Endothelial cell of umbilical vein (primary cell): ENCODE measurements around the gene LRRN4. TPM values are rescaled to one million over a fixed set of nuclear protein-coding genes. Genes with fewer than 3 reads are reported as not detected.

Source experiments
- BruUV-seq: library from RNA; stranded (reverse); fragments of 400-500 nt; replicated peaks from 2 replicates; lab custom pipeline; 2021; lab: Mats Ljungman, UMichigan
- CTCF ChIA-PET: fragments of 300-600, 350-600 bp; sonication (Branson Sonifier 250); formaldehyde crosslinking; loops from one replicate; lab custom pipeline; 2021; ENCODE audit warnings: antibody characterized with exemption, inconsistent platforms; lab: Charles Lee
- POLR2A ChIA-PET: fragments of 300-600, 350-600 bp; sonication (Branson Sonifier 250); formaldehyde crosslinking; loops from one replicate; lab custom pipeline; 2021; ENCODE audit warnings: antibody characterized with exemption, inconsistent platforms; lab: Charles Lee
- DNase-seq: peaks from one replicate; pipeline ENCODE4 v3.0.0-alpha.2; 2011; ENCODE audit warnings: low read depth, low spot score
- FAIRE-seq: peaks from 2 replicates; lab custom pipeline; 2011; peaks lifted over from hg19 to GRCh38; lab: Jason Lieb, UNC
- H2AFZ ChIP-seq: 2 replicates; pipeline ENCODE4 v1.6.0; 2012; ENCODE audit warnings: low read depth, low read length, control low read depth, inconsistent platforms
- H3K27ac ChIP-seq: 2 replicates; pipeline ENCODE4 v1.5.1; 2011; ENCODE audit warnings: low read depth, mild to moderate bottlenecking, control low read depth, low read length, moderate library complexity; ENCODE audit not compliant: insufficient read depth
- H3K27me3 ChIP-seq, 2 experiments: 2 replicates each; pipeline versions ENCODE4 v1.6.0 to v1.6.1; 2011; ENCODE audit warnings: low read length in 2 of 2, mixed read lengths in 1 of 2; ENCODE audit not compliant: control insufficient read depth in 2 of 2, insufficient read depth in 2 of 2
- H3K36me3 ChIP-seq, 2 experiments: 2 replicates in 1 of 2; 3 replicates in 1 of 2; pipeline ENCODE4 v1.5.1; 2011; ENCODE audit warnings: low read length in 2 of 2, mild to moderate bottlenecking in 1 of 2, moderate library complexity in 1 of 2; ENCODE audit not compliant: control insufficient read depth in 2 of 2, insufficient read depth in 2 of 2; ENCODE audit errors: extremely low read depth in 1 of 2
- H3K4me1 ChIP-seq: 3 replicates; pipeline ENCODE4 v1.5.1; 2011; ENCODE audit warnings: mild to moderate bottlenecking, low read length; ENCODE audit not compliant: control insufficient read depth, insufficient read depth; ENCODE audit errors: extremely low read depth
- H3K4me2 ChIP-seq: 2 replicates; pipeline ENCODE4 v1.6.1; 2011; ENCODE audit warnings: low read length, control low read depth, mixed read lengths; ENCODE audit not compliant: insufficient read depth
- H3K4me3 ChIP-seq, 3 experiments: fragments of 200-600 bp in 1 of 3; sonication (generic), shearing (Covaris generic) in 1 of 3; replicated peaks in 1 of 3; 2 replicates each; pipeline ENCODE4 v1.5.1; 2011 to 2016; ENCODE audit warnings: control low read depth in 3 of 3, low read length in 3 of 3, mild to moderate bottlenecking in 2 of 3, inconsistent platforms in 1 of 3, low read depth in 1 of 3, moderate library complexity in 1 of 3; ENCODE audit not compliant: insufficient read depth in 1 of 3
- H3K79me2 ChIP-seq: 2 replicates; pipeline ENCODE4 v1.6.0; 2012; ENCODE audit warnings: low read length, inconsistent platforms; ENCODE audit not compliant: control insufficient read depth, insufficient read depth
- H3K9ac ChIP-seq: replicated peaks from 2 replicates; pipeline ENCODE3; 2011; ENCODE audit warnings: low read length, control low read depth; ENCODE audit not compliant: insufficient read depth; ENCODE audit errors: extremely low read depth
- H3K9me1 ChIP-seq: replicated peaks from 3 replicates; pipeline ENCODE4 v1.6.0; 2011; ENCODE audit warnings: mild to moderate bottlenecking, low read length; ENCODE audit not compliant: control insufficient read depth, insufficient read depth; ENCODE audit errors: extremely low read depth
- H3K9me3 ChIP-seq: replicated peaks from 2 replicates; pipeline ENCODE4 v1.5.1; 2012; ENCODE audit warnings: low read length, inconsistent platforms; ENCODE audit not compliant: control insufficient read depth, insufficient read depth
- H4K20me1 ChIP-seq: replicated peaks from 2 replicates; pipeline ENCODE3; 2011; ENCODE audit warnings: mild to moderate bottlenecking, low read length; ENCODE audit not compliant: control insufficient read depth, insufficient read depth; ENCODE audit errors: extremely low read depth
- CTCF ChIP-seq, 2 donors: IDR thresholded peaks; 1 replicate in 1 of 2; 2 replicates in 1 of 2; pipeline ENCODE4 v1.5.1; 2011; ENCODE audit warnings: low read length in 2 of 2, mild to moderate bottlenecking in 2 of 2, moderate library complexity in 2 of 2, control low read depth in 1 of 2, inconsistent platforms in 1 of 2, low read depth in 1 of 2; ENCODE audit not compliant: insufficient read depth in 1 of 2; ENCODE audit errors: extremely low read depth in 1 of 2
- EZH2 ChIP-seq: IDR thresholded peaks from 2 replicates; pipeline ENCODE4 v1.6.1; 2012; ENCODE audit warnings: borderline replicate concordance, low read depth, mild to moderate bottlenecking, moderate library complexity, low read length, inconsistent platforms; ENCODE audit not compliant: severe bottlenecking
- FOS ChIP-seq: IDR thresholded peaks from 2 replicates; pipeline ENCODE4 v1.6.1; 2011; ENCODE audit warnings: mild to moderate bottlenecking, low read length, moderate library complexity, borderline replicate concordance; ENCODE audit not compliant: insufficient read depth
- GATA2 ChIP-seq: IDR thresholded peaks from 2 replicates; pipeline ENCODE4 v1.7.0; 2011; ENCODE audit warnings: low read depth, mild to moderate bottlenecking, moderate library complexity, mixed read lengths, low read length; ENCODE audit not compliant: insufficient read length, insufficient read depth
- JUN ChIP-seq: IDR thresholded peaks from 2 replicates; pipeline ENCODE4 v1.6.1; 2011; ENCODE audit warnings: borderline replicate concordance, low read depth; ENCODE audit not compliant: insufficient read length, insufficient read depth
- MYC ChIP-seq: IDR thresholded peaks from one replicate; pipeline ENCODE4 v1.6.1; 2011; ENCODE audit warnings: mild to moderate bottlenecking, low read depth, low read length
- POLR2A ChIP-seq: IDR thresholded peaks from 2 replicates; pipeline ENCODE4 v1.6.1; 2012; ENCODE audit warnings: low read depth, mild to moderate bottlenecking, control low read depth, low read length
- POLR2AphosphoS5 ChIP-seq: IDR thresholded peaks from 2 replicates; pipeline ENCODE4 v1.6.1; 2012; ENCODE audit warnings: low read depth, mild to moderate bottlenecking, control low read depth, low read length, moderate library complexity; ENCODE audit not compliant: insufficient read depth
- dilution Hi-C: fragments of 300-500 bp; cut with MboI; formaldehyde crosslinking; loops from one replicate; pipeline ENCODE4 v1.15.0; 2019; ENCODE audit warnings: low sequenced_read_pairs; ENCODE audit not compliant: extremely low pct_ligation_motif_present
- intact Hi-C: fragments of 100-400 bp; cut with micrococcal nuclease; formaldehyde crosslinking; loops from one replicate; pipeline ENCODE4 v1.10.0; 2022
- polyA plus RNA-seq, 4 experiments: library from polyadenylated mRNA; depleted of rRNA in 3 of 4; stranded (reverse) in 3 of 4; unstranded in 1 of 4; fragments of >200 nt; gene quantifications; 2 replicates each; pipeline versions ENCODE4 v1.2.1 to v1.2.3, GENCODE V29; 2011 to 2012; ENCODE audit warnings: missing spikeins in 1 of 4
- total RNA-seq: library from RNA; stranded (reverse); gene quantifications from 2 replicates; pipeline ENCODE4 v1.2.3, GENCODE V29; 2021
- TF ChIP-seq, protein P1 (sequence below): IDR thresholded peaks from 2 replicates; pipeline ENCODE4 v1.6.1; 2011; ENCODE audit not compliant: insufficient read depth, insufficient read length

The LRRN4 gene
- total and polyA plus RNA-seq, 2 donors (not counting 3 experiments of a cell fraction or from before 2014, with no cell fraction given) = not detected

DNA sequence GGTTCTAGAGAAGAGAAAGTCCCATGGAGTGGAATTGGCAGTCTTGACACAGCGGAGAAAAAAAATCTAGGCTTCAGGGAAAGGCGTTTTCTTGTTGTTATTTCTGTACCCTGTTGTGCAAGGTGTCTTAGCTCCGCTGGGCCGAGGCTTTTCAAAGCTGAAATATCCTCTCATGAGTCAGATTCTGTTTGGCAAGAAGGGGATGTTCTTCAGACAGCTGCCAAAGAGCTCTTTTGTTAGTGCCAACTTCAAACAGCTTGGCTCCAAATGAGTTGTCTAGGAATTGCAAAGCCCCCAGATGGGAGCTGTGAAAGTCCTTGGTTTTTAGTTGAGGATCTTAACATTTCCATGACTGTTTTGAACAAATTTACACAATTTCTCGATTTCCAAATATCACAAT is 45.6 kb downstream of the LRRN4 start:
- no peaks in the 10 kb centered on the region for H3K27me3 ChIP-seq
- peak overlapping the region in 1 of 3 experiments; percentile 14 for H3K4me3 ChIP-seq
- POLR2A ChIA-PET = no interaction called here
- peaks cover 42% of the 10 kb centered on the region for H3K79me2 ChIP-seq
- CTCF ChIA-PET = interaction anchor here (0.6 to 1.3 kb wide), 2 partner anchors 89 to 451 kb away, joined by 3 to 9 read pairs; no protein-coding TSS in a partner anchor
- no peak overlapping the region for H3K9ac ChIP-seq
- DNase-seq (peak; percentile 74), FAIRE-seq (peak; percentile 87)
- intact Hi-C loops (no loop called here), dilution Hi-C loops (no loop called here)
- H3K4me2 ChIP-seq = peak overlapping the region; percentile 87
- no peak overlapping the region for H3K27ac ChIP-seq
- peaks cover 23% of the 10 kb centered on the region for H3K4me1 ChIP-seq
- H3K9me1 ChIP-seq = no peaks in the 10 kb centered on the region
- no peaks in the 10 kb centered on the region for H3K9me3 ChIP-seq
- BruUV-seq = no TSS peak
- TF ChIP-seq FOS = peak; percentile 11
- TF ChIP-seq JUN = no peak
- H2AFZ ChIP-seq = no peak overlapping the region
- H3K36me3 ChIP-seq = peaks cover 3 to 6% of the 10 kb centered on the region in 2 experiments
- H4K20me1 ChIP-seq = peaks cover 3% of the 10 kb centered on the region

- H3K9ac ChIP-seq = no peak overlapping the region
- no peak overlapping the region for H2AFZ ChIP-seq
- H4K20me1 ChIP-seq = peaks cover 3% of the 10 kb centered on the region
- peak overlapping the region; percentile 87 for H3K4me2 ChIP-seq
- dilution Hi-C loops (no loop called here), intact Hi-C loops (no loop called here)
- H3K9me3 ChIP-seq = no peaks in the 10 kb centered on the region
- DNase-seq (peak; percentile 2), FAIRE-seq (peak; percentile 66)
- ChIA-PET POLR2A (interaction anchor here (0.6 kb wide), 1 partner anchor 101 kb away, joined by 4 read pairs; no protein-coding TSS in a partner anchor), CTCF (interaction anchor here (0.6 to 1.3 kb wide), 3 partner anchors 90 to 451 kb away, joined by 3 to 9 read pairs (median 3); no protein-coding TSS in a partner anchor)
- TF ChIP-seq MYC (no peak), POLR2AphosphoS5 (no peak), JUN (no peak), EZH2 (no peak), CTCF (IDR thresholded peaks at IDR 0.05; ENCODE audit: extremely low read depth in 1 of 2, insufficient read depth in 1 of 2, low read depth in 1 of 2, low read length in 2 of 2) (no peak), FOS (no peak), POLR2A (no peak), GATA2 (no peak)
- TF ChIP-seq, protein P1, sequence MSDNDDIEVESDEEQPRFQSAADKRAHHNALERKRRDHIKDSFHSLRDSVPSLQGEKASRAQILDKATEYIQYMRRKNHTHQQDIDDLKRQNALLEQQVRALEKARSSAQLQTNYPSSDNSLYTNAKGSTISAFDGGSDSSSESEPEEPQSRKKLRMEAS = no peak
- BruUV-seq = no TSS peak
- peaks cover 2 to 6% of the 10 kb centered on the region in 2 experiments for H3K36me3 ChIP-seq
- H3K79me2 ChIP-seq = peaks cover 39% of the 10 kb centered on the region
- H3K27me3 ChIP-seq = no peaks in the 10 kb centered on the region
- H3K9me1 ChIP-seq = no peaks in the 10 kb centered on the region
- peak overlapping the region; percentile 62 to 84 (median 80) for H3K4me3 ChIP-seq
- H3K4me1 ChIP-seq = peaks cover 23% of the 10 kb centered on the region
- H3K27ac ChIP-seq = no peak overlapping the region
These were observed 46.2 kb downstream of the LRRN4 start for GRCh38 chr20:6007529-6008103.
